HG02798 (cell line): ENCODE data around the gene CCDC178.
"Not testable (repeated sequence)": the region's sequence is repeated elsewhere in the genome, so short reads cannot be mapped to it uniquely, and the experiment has no call there.

Source experiments
- ATAC-seq: cut with Tn5 transposase; IDR thresholded peaks from one replicate; pipeline ENCODE4 v1.9.1; 2021; ENCODE audit warnings: mild to moderate bottlenecking; ENCODE audit not compliant: unreplicated experiment, poor library complexity

CCDC178 gene

DNA sequence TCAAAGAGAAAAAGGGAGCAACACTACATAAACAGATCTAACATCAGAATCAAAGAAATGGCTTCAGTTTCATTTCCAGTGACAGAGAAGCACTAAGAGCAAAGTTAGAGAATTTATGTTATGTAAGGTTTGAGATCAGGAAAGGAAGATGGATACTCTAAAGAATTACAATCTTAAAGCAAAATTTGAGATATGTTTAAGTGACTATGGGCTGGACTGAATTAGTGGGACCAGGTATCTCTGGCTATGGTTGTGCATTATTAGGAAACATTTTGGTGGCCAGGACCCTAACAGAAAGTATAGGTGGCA, 208.2 kb downstream of the CCDC178 start:
- peak; percentile 30 for ATAC-seq

DNA sequence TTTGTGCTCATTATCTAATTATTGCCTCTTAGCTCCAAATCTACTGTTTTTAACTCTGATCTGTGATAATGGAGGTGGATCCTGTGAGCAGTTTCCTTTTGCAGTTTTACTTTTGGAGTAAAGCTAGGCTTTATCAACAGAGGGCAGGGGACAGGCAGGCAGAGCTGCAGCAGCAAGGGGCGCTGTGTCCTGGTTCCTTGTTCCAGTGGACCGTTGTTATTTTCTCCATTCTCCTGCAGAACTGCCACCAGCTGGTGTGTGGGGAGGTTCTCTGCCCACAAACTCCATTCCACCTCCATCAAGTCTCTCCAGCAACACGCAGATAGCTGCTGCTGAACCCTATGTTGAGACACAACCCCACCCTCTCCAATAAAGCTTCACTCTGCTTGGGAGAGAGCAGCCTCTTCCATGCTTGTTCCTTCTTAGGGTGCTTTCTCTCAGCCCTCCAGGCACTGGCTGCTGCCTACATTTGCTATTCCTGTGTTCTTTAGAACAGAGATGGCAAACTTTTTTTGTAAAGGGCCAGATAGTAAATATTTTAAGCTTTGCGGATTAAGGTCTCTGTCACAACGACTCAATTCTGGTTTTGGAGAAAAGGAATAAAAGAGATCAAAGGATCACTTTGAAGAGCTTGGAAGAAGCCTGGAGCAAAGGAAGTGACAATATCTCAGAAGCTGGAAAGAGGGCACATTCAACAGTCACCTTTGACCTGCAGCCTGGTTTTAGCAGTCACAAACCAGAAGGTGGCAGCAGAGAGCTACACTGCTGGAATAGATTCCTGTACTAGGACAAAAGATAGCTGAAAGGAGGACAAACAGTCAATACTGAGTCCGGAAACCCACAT, 208.8 kb downstream of the CCDC178 start:
- ATAC-seq, result peak; percentile 95

DNA sequence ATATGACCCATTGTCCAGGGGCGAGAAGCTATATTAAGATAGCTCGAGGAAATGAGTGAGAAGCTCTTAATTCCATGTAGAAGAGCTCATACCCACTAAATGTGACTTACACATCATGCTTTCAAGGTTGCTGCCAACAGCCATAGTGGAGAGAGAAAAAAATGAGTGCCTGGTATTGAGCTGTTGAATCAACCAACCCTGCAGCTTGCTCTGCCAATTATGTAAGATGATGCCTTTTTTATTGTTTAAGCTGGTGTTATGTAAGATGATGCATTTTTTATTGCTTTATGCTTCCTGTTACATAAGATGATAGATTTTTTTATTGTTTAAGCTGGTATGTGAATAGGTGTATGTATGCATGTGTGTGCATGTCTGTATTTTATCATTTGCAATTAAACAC, 228.2 kb downstream of the CCDC178 start:
- ATAC-seq, result no peak

DNA sequence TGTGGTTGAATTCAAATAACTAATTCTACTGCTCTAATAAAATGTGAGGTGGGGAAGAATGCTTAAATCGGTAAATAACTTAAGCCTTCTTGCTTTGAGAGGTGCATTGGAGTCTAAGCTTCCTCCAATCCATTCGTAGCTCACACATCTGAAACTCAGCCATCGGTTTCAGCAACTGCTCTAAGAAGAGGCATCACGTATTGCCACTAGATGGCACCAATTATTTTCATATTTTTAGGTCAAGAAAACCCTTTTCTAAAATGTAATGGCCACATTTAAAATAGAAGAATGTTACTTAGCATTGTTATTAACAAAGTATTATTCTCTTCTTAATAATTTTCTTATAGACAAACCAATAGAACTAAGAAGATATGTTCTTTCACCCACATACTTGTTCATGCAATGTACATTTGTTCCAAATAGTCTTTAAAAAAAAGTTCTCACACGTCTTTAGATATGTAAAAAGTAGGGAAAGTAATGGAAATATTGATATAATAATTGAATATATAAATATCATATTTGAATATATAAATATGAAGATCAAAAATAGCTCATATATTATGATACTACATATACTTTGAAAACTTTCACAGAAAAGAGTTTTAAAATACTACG, 229.8 kb downstream of the CCDC178 start:
- ATAC-seq, result peak; percentile 33

DNA sequence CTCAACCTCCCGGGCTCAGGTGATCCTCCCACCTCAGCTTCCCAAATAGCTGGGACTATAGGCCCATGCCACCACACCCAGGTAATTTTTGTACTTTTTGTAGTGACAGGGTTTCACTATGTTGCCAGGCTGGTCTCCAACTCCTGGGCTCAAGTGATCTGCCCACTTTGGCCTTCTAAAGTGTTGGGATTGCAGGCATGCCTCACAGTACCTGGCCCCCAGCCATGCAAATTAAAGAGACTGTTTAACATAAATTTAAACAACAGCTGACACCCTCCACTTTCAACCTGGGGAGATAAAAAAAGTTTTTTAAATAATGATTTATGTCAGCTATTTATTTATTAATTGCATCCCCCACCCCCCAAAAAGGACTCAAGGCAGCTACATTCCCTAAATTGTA, 234.7 kb downstream of the CCDC178 start:
- ATAC-seq, result no peak

DNA sequence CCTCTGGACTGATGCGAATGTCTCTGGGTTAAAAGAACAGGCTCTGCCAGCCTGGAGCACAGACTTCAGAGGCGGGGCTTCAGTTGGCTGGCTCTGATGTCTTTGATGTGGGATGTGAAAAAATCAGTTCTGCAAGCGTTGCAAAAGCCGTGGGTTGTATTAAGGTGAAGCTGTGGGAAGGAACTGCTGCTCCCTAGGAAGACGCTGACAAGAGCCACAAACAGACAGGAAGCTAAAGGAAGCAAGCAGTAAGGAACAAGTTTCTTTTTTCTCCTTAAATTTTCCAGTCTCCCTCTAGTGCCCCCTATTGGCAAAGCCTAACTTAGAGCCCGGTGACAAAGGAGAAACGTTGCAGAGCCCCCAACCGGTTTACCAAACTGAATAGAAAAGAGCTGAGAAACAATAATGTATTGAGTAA, 239.0 kb downstream of the CCDC178 start:
- ATAC-seq, result no peak

DNA sequence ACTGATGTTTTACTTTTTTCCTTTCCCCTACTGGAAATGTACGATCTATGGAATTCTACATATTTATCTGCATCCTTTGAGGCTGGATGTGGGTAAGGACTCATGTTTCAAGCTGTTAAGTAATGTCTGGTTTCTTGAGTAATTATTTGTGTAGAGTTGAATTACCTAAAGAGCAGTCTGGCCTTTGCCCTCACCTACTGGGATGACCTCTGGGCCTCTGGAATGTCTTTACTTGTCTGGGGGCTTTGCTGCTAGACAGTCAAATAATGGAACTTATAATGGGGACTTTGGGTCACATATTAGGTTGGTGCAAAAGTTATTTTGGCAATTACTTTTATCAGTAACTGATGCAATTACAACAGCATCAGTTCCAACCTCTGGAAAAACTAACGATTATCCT, 244.7 kb downstream of the CCDC178 start:
- no peak for ATAC-seq

DNA sequence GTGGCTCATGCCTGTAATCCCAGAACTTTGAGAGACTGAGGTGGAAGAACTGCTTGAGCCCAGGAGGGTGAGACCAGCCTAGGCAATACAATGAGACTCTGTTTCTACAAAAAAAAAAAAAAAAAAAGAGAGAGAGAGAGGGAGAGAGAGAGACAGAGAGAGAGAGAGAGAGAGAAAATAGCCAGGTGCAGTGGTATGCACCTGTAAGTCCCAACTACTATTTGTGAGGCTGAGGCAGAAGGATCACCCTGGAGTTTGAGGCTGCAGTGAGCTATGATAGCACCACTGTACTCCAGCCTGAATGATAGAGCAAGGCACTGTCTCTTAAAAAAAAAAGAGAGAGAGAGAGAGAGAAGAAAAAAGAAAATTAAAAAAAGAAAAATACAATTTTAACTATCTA, 245.7 kb downstream of the CCDC178 start:
- no peak for ATAC-seq

DNA sequence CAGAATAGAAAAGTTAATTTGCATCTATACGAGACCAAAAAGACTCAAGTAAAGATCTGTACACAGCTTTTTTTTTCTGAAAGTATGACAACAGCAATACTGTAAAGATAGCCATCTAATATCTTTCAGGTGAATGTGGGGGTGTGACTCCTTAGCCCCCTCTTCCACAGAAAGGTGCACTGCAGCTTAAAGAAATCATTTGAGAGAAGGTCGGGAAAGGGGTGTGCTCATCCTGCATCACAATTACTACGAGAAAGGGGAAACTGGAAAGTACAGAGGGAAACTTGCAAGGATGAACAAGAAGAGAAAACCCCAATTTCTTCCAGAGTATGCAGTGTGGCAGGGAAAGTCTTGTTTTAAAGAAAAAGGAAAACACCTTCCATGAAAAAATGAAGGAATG, 255.6 kb downstream of the CCDC178 start:
- ATAC-seq, result no peak

DNA sequence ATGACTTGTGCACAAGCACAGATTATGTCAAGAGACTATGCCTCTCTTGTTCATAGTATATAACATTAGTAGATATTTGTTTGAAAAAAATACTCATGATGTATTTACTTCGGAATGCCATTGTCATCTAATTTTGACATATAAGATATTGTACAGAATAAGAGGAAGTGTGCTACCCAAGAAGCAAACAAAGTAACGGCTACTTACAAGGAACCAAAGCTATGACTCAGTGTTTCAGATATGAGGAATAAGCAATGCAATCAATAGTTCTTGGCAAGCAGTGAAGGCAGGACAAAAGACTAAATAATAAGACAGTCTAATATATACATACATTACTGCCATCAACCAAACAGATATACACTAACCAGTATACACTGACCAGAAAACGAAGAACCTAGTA, 256.3 kb downstream of the CCDC178 start:
- no peak for ATAC-seq

DNA sequence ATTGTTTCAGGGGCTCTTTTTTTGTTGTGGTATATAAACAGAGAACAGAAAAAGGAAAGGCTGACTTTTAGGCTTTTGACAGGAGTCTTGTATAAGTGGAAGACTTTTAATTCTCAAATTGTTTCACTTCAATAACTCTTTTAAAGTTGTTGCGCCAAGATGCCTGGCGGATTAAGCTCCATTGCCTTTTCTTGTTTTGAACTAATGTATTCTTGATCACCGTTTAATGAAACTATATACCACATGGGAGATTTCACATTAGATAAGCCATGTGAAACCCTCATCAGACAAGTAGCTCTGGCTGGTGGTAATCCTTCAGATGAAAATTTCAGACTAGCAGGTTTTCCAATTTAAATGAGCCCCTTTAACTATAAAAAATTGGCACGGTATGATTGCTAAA, 257.4 kb downstream of the CCDC178 start:
- ATAC-seq, result no peak

DNA sequence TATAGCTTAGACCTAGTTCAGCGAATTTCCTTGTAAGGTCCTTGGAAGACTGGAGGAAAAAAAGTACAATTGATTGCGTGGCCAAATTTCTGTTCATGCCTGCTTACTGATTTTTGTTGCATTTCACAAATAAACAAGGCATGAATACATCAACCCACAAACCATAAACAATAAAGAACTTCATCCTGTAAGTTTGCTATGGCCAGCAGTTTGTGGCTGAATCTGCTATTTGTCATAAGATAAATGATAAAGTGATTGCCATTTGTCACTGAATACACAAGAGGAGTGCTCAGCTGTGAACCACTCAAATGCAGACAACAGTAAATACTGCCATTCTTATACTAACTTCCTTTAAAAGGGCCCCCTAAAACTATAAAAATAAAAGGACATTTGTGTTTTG, 259.5 kb downstream of the CCDC178 start:
- no peak for ATAC-seq

DNA sequence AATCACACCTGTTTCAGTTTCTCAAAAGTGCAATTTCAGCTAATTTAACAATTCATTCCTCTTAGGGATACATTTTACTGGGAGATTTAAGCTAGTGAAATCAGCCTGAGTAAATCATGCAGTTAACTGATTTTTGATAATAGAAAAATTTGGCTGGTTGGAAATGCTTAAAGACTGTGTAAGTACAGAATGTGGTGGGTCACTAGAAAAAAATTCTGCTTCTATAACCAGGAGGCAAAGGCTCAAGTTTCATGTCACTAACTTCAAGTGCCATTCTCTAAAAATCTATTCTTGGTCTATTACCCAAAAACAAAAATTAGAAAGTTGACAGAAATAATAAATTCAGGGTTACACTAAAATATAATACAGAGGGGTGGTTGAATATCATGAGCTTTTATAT, 271.3 kb downstream of the CCDC178 start:
- no peak for ATAC-seq

DNA sequence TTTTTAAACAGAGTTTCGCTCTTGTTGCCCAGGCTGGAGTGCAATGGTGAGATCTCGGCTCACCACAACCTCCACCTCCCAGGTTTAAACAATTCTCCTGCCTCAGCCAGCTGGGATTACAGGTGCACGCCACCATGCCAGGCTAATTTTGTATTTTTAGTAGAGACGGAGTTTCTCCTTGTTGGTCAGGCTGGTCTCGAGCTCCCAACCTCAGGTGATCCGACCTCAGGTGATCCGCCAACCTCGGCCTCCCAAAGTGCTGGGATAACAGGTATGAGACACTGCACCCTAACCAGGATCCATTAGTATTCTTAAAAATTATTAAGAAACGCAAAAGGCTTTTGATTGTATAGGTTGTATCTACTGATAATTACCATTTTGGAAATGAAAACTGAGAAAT, 276.4 kb downstream of the CCDC178 start:
- not testable (repeated sequence) for ATAC-seq

DNA sequence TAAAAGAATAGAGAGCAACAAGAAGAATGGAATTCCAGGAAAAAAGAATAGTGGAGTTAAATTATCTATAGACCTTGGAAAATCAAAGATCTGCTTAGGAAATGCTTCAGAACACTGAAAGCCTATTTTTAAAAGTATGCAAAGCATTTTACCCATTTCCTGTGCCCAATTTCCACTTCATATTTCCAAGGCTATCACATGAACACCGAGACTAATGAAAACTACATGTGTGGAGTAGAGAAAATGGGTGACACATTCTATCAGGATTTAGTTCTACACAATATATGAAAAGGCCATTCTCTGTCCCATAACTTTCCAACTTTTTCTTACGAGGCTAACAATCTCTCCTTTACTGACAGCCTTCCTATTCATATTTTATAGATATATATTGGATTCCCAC, 279.4 kb downstream of the CCDC178 start:
- ATAC-seq, result no peak

DNA sequence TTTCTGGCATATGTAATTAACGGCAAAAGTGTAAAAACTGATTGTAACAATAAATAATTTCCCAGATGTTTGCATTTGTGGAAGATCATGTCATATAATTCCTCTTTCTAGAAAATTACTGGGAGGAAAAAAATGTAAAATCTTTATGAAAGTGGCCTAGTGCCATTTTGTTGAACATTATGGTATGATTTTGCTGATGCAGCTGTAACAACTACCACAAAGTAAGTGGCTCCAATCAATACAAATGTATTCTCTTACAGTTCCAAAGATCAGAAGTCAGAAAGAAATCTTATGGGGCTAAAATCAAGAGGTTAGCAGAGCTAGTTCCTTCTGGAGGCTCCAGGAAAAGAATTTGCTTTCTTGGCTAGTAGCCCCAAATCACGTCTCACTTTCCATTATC, 281.4 kb downstream of the CCDC178 start:
- no peak for ATAC-seq

DNA sequence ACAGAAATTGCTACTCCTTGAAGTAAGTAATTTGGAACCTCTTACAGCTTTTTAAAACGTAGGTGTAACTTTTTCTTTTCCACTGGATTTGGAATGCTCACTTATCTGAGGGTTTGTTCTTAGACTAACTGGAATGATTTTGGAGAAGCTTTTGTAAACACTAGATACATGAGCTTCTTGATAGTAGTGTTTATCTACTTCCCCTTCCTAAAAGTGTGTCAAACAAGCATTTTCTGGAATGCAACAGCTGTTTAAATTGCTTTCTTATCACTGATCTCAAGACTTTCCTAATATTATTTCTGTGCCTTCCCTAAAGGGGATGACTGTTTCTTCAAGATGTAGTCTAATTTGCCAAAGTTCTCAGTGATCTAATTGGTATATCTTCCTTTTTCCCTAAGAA, 282.6 kb downstream of the CCDC178 start:
- no peak for ATAC-seq

DNA sequence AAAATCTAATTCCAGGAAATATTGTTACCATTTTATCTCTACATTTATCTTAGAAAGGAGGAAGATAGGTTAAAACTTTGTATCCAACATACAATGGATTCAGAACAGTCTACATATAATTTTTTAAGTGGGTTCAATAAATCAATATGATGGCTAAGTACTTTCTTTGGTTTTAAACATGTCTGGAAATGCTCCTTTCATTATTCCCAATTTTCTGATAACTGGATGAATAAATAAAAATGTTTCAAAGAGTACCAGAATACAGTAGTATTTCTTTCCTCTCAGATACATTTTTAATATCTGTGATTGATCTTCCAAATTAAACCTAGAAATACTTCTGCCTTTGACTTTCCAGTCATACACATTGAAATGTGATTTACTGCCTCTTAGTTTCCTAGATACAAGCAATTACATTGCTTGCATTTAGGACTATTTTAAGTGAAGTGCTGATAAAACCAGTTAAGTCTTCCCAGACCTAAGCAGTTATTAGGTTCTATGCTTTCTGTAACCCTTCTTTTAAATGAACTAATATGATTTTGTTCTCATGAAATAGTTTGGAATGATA, 283.5 kb downstream of the CCDC178 start:
- no peak for ATAC-seq

DNA sequence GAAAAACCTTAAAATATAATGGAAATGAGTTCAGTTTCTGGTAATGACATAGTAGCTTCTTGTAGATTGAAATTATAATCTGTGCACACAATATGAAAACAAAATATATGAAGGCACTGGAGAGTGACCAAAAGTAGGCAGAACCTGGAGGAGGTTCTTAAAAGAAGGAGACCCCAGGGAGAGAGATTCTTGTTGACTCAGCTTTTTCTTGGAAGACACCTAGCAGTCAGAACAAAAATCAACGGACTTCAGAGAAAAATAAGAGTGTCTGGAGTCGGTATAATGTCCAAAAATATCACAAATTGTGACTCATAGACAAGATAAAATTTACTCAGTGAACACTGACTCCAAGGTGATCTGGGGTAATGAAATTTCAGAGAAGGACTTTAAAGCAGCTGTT, 286.5 kb downstream of the CCDC178 start:
- ATAC-seq, result no peak

DNA sequence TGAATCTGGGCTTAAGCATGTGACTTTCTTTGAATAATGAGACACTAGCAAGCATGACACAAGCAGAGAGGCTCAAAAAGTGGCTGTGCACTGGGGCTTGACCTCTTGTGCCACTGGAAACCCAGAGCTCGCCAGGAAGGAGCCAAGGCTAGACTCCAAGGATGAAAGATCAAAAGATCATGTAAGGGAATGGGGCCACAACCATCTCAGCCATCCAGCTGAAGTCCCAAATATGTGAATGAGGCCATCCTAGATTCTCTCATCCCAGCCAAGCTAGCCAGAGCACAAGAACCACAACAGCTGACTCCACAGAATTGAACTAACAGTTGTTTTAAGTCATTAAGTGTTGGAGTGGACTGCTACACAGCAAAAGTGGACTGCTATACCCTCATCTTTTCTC, 288.1 kb downstream of the CCDC178 start:
- no peak for ATAC-seq

DNA sequence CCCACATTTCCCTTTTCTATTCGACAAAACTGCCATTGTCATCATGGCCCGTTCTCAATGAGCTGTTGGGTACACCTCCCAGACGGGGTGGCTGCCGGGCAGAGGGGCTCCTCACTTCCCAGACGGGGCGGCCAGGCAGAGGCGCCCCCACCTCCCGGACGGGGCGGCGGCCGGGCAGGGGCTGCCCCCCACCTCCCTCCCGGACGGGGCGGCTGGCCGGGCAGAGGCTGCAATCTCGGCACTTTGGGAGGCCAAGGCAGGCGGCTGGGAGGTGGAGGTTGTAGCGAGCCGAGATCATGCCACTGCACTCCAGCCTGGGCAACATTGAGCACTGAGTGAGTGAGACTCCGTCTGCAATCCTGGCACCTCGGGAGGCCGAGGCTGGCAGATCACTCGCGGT, 292.7 kb downstream of the CCDC178 start:
- not testable (repeated sequence) for ATAC-seq

DNA sequence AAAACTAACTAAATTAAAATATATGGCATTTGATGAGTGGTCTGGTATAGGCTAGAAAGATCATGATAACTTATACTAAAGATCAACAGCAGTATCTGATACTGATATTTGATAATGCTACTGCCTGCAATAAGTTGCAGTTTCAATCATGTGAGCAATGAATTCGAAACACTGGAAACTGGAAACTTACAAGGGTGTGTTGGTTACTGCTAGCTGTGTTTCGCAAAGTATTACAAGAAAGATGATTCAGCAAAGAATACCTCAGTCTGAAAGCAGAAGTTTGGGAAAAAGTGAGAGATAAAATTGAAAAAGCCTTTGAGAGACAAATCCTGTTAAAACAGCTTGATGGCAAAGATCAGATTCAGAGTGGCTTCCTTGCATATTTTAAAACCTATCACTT, 294.5 kb downstream of the CCDC178 start:
- ATAC-seq, result no peak
